Measurements from ENCODE around the gene CD2AP. TPM values are rescaled to one million over a fixed set of nuclear protein-coding genes. Genes with fewer than 3 reads are reported as not detected.

The CD2AP gene
- total and polyA plus RNA-seq, 9 of the 15 experiments (the other 6 are each of a cell fraction or from before 2014, with no cell fraction given), result 9.4 to 69.7 (median 38.7) TPM

DNA sequence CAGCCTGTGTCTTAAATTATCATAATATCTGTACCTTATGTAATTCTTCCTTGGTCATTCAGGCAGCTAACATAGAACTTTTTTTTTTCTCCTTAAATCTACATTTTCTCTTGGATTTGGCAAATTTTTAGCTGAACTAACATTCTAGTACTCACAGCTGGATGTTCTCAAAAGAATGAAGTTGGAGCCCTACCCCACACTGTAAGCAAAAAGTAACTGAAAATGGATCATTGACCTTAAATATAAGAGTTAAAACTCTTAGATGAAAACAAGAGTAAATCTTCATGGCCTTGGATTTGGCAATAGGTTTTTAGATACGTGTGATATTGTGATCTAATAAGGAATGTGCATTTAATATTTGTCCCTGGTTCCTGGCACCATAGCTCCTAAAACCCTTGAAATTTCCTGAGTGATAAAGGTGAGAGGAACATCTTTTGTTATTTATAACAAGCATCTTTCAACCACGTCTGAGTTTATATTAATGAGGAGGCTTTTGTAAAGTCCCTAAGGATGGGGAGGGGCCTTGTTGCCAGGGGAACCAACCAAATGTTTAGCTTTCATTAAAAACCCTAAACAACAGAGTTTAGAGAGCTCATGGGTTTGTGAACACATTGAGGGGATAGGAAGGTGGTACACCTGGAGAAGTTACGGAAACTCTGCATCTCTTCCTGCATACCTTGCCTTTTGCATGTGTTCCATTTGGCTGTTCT lies 114.7 kb downstream of the CD2AP start:
- POLR2A ChIA-PET, result interaction anchor here (0.6 kb wide), 1 partner anchor 149 kb away, joined by 4 read pairs; no protein-coding TSS in a partner anchor
- DNase-seq (ENCODE audit: extremely low read depth in 1 of 4, low spot score in 3 of 4) (peak in 2 of 4 experiments; percentile 17 to 18), ATAC-seq (no peak), FAIRE-seq (no peak)
- H3K9ac ChIP-seq (ENCODE audit: insufficient read depth in 1 of 2, low read depth in 2 of 2, low read length in 2 of 2), result no peak overlapping the region
- intact Hi-C loops (cut with micrococcal nuclease), result no loop called here
- H3K9me3 ChIP-seq (replicated peaks; ENCODE audit: control insufficient read depth, insufficient read depth, low read depth, low read length), result no peaks in the 10 kb centered on the region
- BruUV-seq (replicated peaks), result no TSS peak
- H3K4me2 ChIP-seq (ENCODE audit: insufficient read depth, low read length), result no peak overlapping the region
- 90% methylated on average over 3 of the region's 3 CpGs for WGBS (ENCODE audit: insufficient coverage, low coverage, missing lambda C conversion rate)
- in situ Hi-C loops (cut with MboI), result no loop called here
- no peak overlapping the region for H2AFZ ChIP-seq (ENCODE audit: low read depth, low read length)
- H3K9me1 ChIP-seq (ENCODE audit: control insufficient read depth, insufficient read depth, low read length), result no peaks in the 10 kb centered on the region
- no peaks in the 10 kb centered on the region for H3K79me2 ChIP-seq (ENCODE audit: control insufficient read depth, insufficient read depth, low read length)
- no peak overlapping the region for H3K4me3 ChIP-seq
- no peak overlapping the region for H3K27ac ChIP-seq (ENCODE audit: extremely low read depth, low read depth, low read length)
- TF ChIP-seq, protein P1, sequence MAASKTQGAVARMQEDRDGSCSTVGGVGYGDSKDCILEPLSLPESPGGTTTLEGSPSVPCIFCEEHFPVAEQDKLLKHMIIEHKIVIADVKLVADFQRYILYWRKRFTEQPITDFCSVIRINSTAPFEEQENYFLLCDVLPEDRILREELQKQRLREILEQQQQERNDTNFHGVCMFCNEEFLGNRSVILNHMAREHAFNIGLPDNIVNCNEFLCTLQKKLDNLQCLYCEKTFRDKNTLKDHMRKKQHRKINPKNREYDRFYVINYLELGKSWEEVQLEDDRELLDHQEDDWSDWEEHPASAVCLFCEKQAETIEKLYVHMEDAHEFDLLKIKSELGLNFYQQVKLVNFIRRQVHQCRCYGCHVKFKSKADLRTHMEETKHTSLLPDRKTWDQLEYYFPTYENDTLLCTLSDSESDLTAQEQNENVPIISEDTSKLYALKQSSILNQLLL (CRISPR knock-in tag; IDR thresholded peaks at IDR 0.05; ENCODE audit: borderline replicate concordance), result no peak
- TF ChIP-seq RFX1 (IDR thresholded peaks at IDR 0.05), result peak; percentile 59
- CTCF ChIA-PET (ENCODE audit: low intra/inter-chr PET ratio), result no interaction called here
- peaks cover 87% of the 10 kb centered on the region for H3K36me3 ChIP-seq (ENCODE audit: control insufficient read depth, insufficient read depth, low read length)
- H3K4me1 ChIP-seq (replicated peaks in 1 of 2; ENCODE audit: control insufficient read depth in 2 of 2, insufficient read depth in 2 of 2, low read length in 2 of 2), result no peaks in the 10 kb centered on the region
- no peaks in the 10 kb centered on the region for H4K20me1 ChIP-seq (replicated peaks; ENCODE audit: control insufficient read depth, insufficient read depth, low read length)
- H3K27me3 ChIP-seq (ENCODE audit: control insufficient read depth in 2 of 2, insufficient read depth in 2 of 2, low read length in 2 of 2), result no peaks in the 10 kb centered on the region

DNA sequence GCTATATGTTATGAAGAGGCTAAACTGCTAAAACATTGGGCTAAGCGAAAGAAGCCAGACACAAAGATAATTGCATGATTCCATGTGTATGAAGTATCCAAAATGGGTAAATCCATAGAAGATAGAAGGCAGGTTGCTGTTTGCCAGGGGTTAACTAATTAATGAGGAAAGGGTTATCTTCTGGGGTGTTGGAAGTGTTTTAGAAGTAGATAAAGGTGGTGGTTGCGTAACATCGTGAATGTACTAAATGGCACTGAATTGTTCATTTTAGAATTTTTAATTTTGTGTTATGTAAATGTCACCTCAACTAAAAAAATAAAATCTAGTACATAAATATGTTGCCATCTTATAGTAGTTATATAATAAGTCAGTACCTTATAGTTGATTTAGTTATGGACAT lies 116.4 kb downstream of the CD2AP start:
- ATAC-seq (no peak; the same call in 2 of the 3 replicates), DNase-seq (ENCODE audit: extremely low read depth in 1 of 4, low spot score in 3 of 4) (no peak), FAIRE-seq (peak; percentile 19)
- intact Hi-C loops (cut with micrococcal nuclease), result no loop called here
- Histone ChIP-seq H3K36me3 (ENCODE audit: control insufficient read depth, insufficient read depth, low read length) (peaks cover 81% of the 10 kb centered on the region), H4K20me1 (replicated peaks; ENCODE audit: control insufficient read depth, insufficient read depth, low read length) (no peaks in the 10 kb centered on the region), H3K27ac (ENCODE audit: extremely low read depth, low read depth, low read length) (no peak overlapping the region), H3K9ac (ENCODE audit: insufficient read depth in 1 of 2, low read depth in 2 of 2, low read length in 2 of 2) (no peak overlapping the region), H3K9me3 (replicated peaks; ENCODE audit: control insufficient read depth, insufficient read depth, low read depth, low read length) (no peaks in the 10 kb centered on the region), H2AFZ (ENCODE audit: low read depth, low read length) (no peak overlapping the region), H3K9me1 (ENCODE audit: control insufficient read depth, insufficient read depth, low read length) (no peaks in the 10 kb centered on the region), H3K4me1 (replicated peaks in 1 of 2; ENCODE audit: control insufficient read depth in 2 of 2, insufficient read depth in 2 of 2, low read length in 2 of 2) (no peaks in the 10 kb centered on the region), H3K4me3 (no peak overlapping the region), H3K27me3 (ENCODE audit: control insufficient read depth in 2 of 2, insufficient read depth in 2 of 2, low read length in 2 of 2) (no peaks in the 10 kb centered on the region), H3K4me2 (ENCODE audit: insufficient read depth, low read length) (no peak overlapping the region), H3K79me2 (ENCODE audit: control insufficient read depth, insufficient read depth, low read length) (no peaks in the 10 kb centered on the region)
- in situ Hi-C loops (cut with MboI), result no loop called here
- no TSS peak for BruUV-seq (replicated peaks)
- 92% methylated on average over 3 of the region's 3 CpGs for WGBS (ENCODE audit: insufficient coverage, low coverage, missing lambda C conversion rate)
- ChIA-PET CTCF (ENCODE audit: low intra/inter-chr PET ratio) (no interaction called here), POLR2A (interaction anchor here (1.0 kb wide), 1 partner anchor 34 kb away, joined by 3 read pairs; no protein-coding TSS in a partner anchor)
- TF ChIP-seq SRSF7 (optimal IDR thresholded peaks at IDR 0.05; ENCODE audit: low read depth, low read length) (no peak), ELF2 (CRISPR knock-in tag; IDR thresholded peaks at IDR 0.05) (no peak), ZNF41 (CRISPR knock-in tag; conservative IDR thresholded peaks at IDR 0.05) (no peak), ARID1B (IDR thresholded peaks at IDR 0.05) (peak; percentile 46), CEBPB (tag; IDR thresholded peaks at IDR 0.05) (peak; percentile 96), ATF7 (IDR thresholded peaks at IDR 0.05) (no peak), CEBPG (CRISPR knock-in tag; IDR thresholded peaks at IDR 0.05) (no peak), CEBPG (tag; conservative IDR thresholded peaks at IDR 0.05 in 1 of 2, IDR thresholded peaks at IDR 0.05 in 1 of 2) (peak; percentile 75 to 89), EP300 (IDR thresholded peaks at IDR 0.05; ENCODE audit: low read length) (no peak), CBX1 (IDR thresholded peaks at IDR 0.05; ENCODE audit: low read depth) (no peak), HDAC1 (IDR thresholded peaks at IDR 0.05) (no peak)
- TF ChIP-seq, protein P2, sequence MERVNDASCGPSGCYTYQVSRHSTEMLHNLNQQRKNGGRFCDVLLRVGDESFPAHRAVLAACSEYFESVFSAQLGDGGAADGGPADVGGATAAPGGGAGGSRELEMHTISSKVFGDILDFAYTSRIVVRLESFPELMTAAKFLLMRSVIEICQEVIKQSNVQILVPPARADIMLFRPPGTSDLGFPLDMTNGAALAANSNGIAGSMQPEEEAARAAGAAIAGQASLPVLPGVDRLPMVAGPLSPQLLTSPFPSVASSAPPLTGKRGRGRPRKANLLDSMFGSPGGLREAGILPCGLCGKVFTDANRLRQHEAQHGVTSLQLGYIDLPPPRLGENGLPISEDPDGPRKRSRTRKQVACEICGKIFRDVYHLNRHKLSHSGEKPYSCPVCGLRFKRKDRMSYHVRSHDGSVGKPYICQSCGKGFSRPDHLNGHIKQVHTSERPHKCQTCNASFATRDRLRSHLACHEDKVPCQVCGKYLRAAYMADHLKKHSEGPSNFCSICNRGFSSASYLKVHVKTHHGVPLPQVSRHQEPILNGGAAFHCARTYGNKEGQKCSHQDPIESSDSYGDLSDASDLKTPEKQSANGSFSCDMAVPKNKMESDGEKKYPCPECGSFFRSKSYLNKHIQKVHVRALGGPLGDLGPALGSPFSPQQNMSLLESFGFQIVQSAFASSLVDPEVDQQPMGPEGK (CRISPR knock-in tag; IDR thresholded peaks at IDR 0.05; ENCODE audit: borderline replicate concordance), result no peak
